Mucosa of descending colon (tissue), 3 donors: ENCODE data around the gene PIP5K1C. TPM values are rescaled to one million over a fixed set of nuclear protein-coding genes. Genes with fewer than 3 reads are reported as not detected.

Experiments
- ATAC-seq: fragments of 200-7000 bp; cut with Tn5 transposase; one replicate; pipeline ENCODE4 v1.9.1; 2020; ENCODE audit warnings: mild to moderate bottlenecking, moderate library complexity
- DNase-seq, 3 donors: peaks; one replicate each; pipeline ENCODE4 v3.0.0-alpha.2; 2020
- H3K36me3 ChIP-seq: fragments of 200-600 bp; one replicate; pipeline ENCODE4 v1.8.0; 2021; ENCODE audit warnings: low read depth, mild to moderate bottlenecking
- H3K4me1 ChIP-seq: fragments of 200-600 bp; one replicate; pipeline ENCODE4 v1.8.0; 2021; ENCODE audit warnings: low read depth, mild to moderate bottlenecking
- H3K4me3 ChIP-seq: fragments of 200-600 bp; one replicate; pipeline ENCODE4 v1.8.0; 2021; ENCODE audit warnings: mild to moderate bottlenecking
- H3K9me3 ChIP-seq: fragments of 200-600 bp; one replicate; pipeline ENCODE4 v1.8.0; 2021; ENCODE audit warnings: mild to moderate bottlenecking
- intact Hi-C, 2 donors: fragments of 100-400 bp; cut with DNase I in 1 of 2; cut with micrococcal nuclease in 1 of 2; formaldehyde crosslinking; loops; one replicate each; pipeline versions ENCODE4 v1.11.0 to v1.11.1; 2022; cut with DNase I, micrococcal nuclease
- long read RNA-seq, 2 donors: library from polyadenylated mRNA; unstranded; transcript quantifications; one replicate each; pipeline ENCODE4 v2.0.0, GENCODE V29; 2019 to 2021
- total RNA-seq, 3 donors: library from RNA; stranded (reverse); fragmentation: NEBNext Ultra II Directional in 2 of 3; extraction: Animal tissue kit (Norgen Biotek cat#: 25700) in 2 of 3; gene quantifications; one replicate each; pipeline versions ENCODE4 v1.2.1 to v1.2.4, GENCODE V29; 2021 to 2023
- TF ChIP-seq, protein P1 (sequence below): fragments of 200-600 bp; IDR thresholded peaks from one replicate; pipeline ENCODE4 v1.8.0; 2022; ENCODE audit warnings: antibody characterized with exemption, mild to moderate bottlenecking
- donor health status: DM: no; HTN: no; CAD: no; lungs with moderate emphysema.
- donor health status: DM: no; HTN: no; CAD: no.
- donor health status: DM: no; HTN: yes; CAD: no.

The PIP5K1C gene, protein sequence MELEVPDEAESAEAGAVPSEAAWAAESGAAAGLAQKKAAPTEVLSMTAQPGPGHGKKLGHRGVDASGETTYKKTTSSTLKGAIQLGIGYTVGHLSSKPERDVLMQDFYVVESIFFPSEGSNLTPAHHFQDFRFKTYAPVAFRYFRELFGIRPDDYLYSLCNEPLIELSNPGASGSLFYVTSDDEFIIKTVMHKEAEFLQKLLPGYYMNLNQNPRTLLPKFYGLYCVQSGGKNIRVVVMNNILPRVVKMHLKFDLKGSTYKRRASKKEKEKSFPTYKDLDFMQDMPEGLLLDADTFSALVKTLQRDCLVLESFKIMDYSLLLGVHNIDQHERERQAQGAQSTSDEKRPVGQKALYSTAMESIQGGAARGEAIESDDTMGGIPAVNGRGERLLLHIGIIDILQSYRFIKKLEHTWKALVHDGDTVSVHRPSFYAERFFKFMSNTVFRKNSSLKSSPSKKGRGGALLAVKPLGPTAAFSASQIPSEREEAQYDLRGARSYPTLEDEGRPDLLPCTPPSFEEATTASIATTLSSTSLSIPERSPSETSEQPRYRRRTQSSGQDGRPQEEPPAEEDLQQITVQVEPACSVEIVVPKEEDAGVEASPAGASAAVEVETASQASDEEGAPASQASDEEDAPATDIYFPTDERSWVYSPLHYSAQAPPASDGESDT
- total RNA-seq, result 10 to 100 TPM; 23.1 to 95.2 (median 23.2) TPM
- long read RNA-seq, donor 1, full-length matches to known transcripts, result 17 of 87 reads
- long read RNA-seq, donor 1, partial matches to known transcripts, result 33 of 87 reads
- long read RNA-seq, donor 1, other reads (novel, unspliced or antisense), result 37 of 87 reads
- long read RNA-seq, donor 2, partial matches to known transcripts, result 0 of 1 reads
- long read RNA-seq, donor 2, other reads (novel, unspliced or antisense), result 0 of 1 reads

DNA sequence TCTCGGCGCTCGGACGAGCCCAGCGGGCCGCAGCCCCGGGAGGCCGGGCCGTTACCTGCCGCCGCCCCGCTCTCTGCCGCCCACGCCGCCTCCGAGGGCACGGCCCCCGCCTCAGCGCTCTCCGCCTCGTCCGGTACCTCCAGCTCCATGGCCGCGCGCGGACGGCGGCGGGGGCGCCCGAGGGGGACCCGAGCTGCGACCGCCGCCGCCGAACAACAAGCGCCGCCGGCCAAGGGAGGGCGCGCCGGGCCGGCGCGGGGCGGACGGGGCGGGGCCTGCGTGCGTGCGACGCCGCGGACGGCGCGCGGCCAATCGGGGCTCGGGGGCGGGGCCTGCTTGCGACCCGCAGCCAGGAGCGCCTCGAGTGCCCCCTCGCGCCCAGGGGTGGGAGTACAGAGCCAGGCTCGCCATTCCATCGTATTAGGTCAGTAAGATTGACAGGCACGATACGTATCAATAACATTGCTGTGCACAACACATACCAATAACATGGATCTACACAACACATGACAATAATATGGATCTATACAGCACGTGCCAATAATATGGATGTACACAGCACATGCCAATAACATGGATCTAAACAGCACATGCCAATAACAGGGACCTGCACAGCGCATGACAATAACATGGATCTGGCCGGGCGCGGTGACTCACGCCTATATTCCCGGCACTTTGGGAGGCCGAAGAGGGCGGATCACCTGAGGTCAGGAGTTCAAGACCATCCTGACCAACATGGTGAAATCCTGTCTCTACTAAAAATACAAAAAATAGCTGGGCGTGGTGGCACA lies at the start of gene PIP5K1C:
TSS of gene PIP5K1C (minus strand) at position 227 of the 791 bp plus-strand sequence. CDS start at position 149, 78 bp downstream.
- TF ChIP-seq, protein P1, sequence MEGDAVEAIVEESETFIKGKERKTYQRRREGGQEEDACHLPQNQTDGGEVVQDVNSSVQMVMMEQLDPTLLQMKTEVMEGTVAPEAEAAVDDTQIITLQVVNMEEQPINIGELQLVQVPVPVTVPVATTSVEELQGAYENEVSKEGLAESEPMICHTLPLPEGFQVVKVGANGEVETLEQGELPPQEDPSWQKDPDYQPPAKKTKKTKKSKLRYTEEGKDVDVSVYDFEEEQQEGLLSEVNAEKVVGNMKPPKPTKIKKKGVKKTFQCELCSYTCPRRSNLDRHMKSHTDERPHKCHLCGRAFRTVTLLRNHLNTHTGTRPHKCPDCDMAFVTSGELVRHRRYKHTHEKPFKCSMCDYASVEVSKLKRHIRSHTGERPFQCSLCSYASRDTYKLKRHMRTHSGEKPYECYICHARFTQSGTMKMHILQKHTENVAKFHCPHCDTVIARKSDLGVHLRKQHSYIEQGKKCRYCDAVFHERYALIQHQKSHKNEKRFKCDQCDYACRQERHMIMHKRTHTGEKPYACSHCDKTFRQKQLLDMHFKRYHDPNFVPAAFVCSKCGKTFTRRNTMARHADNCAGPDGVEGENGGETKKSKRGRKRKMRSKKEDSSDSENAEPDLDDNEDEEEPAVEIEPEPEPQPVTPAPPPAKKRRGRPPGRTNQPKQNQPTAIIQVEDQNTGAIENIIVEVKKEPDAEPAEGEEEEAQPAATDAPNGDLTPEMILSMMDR, result peak; percentile 86
- intact Hi-C loops, result loop anchor here in 1 of 2 donors (5.0 kb wide), 1 partner anchor 33 kb away; no protein-coding TSS in a partner anchor
- ATAC-seq (peak; percentile 99), DNase-seq (peak; percentile 93 to 96 (median 95))
- Histone ChIP-seq H3K9me3 (no peaks in the 10 kb centered on the region), H3K4me1 (peaks cover 5% of the 10 kb centered on the region), H3K36me3 (no peaks in the 10 kb centered on the region), H3K4me3 (peak within 1 kb of the TSS; percentile 77)

DNA sequence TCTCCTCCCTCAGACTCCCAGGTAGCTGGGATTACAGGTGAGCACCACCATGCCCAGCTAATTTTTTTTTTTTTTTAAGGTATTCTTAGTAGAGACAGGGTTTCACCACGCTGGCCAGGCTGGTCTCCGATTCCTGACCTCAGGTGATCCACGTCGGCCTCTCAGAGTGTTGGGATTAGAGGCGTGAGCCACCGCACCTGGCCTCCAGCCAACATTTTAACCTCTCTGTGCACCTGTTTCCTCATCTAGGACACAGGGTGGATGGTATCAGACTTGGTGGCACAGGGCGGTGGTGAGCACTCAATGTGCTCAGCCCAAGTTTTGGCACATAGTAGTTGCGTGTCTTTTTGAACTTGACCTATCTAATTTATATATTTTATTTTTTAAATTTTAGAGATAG lies 48.7 kb upstream of the PIP5K1C start:
- DNase-seq (no peak), ATAC-seq (peak; percentile 30)
- intact Hi-C loops, result no loop called here
- peaks cover 2% of the 10 kb centered on the region for H3K36me3 ChIP-seq
- no peaks in the 10 kb centered on the region for H3K9me3 ChIP-seq
- H3K4me1 ChIP-seq, result no peaks in the 10 kb centered on the region
- TF ChIP-seq, protein P1, result no peak
- H3K4me3 ChIP-seq, result no peak overlapping the region

DNA sequence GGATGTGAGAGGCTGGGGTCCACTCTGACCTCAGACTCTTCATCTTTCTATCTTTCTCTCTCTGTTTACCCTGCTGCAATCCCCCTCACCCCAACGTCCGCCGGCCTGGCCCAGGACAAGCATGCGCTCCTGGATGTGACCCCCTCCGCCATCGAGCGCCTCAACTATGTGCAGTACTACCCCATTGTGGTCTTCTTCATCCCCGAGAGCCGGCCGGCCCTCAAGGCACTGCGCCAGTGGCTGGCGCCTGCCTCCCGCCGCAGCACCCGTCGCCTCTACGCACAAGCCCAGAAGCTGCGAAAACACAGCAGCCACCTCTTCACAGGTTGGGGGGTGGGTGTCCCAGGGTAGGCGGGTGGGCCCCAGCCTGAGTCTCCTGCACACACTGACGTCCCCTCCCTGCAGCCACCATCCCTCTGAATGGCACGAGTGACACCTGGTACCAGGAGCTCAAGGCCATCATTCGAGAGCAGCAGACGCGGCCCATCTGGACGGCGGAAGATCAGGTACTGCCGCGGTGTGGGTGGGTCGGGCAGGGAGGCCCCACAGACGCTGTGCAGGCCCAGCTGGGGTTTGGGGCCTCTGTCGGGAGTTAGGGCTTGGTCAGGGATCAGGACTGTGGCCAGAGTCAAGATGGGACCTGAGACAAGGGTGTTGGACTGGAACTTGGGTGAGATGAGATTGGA lies 46.2 kb upstream of the PIP5K1C start:
- TF ChIP-seq, protein P1, result no peak
- no peaks in the 10 kb centered on the region for H3K4me1 ChIP-seq
- H3K9me3 ChIP-seq, result no peaks in the 10 kb centered on the region
- no peak overlapping the region for H3K4me3 ChIP-seq
- ATAC-seq, result no peak
- intact Hi-C loops, result no loop called here
- H3K36me3 ChIP-seq, result peaks cover 2% of the 10 kb centered on the region
- DNase-seq, result no peak

DNA sequence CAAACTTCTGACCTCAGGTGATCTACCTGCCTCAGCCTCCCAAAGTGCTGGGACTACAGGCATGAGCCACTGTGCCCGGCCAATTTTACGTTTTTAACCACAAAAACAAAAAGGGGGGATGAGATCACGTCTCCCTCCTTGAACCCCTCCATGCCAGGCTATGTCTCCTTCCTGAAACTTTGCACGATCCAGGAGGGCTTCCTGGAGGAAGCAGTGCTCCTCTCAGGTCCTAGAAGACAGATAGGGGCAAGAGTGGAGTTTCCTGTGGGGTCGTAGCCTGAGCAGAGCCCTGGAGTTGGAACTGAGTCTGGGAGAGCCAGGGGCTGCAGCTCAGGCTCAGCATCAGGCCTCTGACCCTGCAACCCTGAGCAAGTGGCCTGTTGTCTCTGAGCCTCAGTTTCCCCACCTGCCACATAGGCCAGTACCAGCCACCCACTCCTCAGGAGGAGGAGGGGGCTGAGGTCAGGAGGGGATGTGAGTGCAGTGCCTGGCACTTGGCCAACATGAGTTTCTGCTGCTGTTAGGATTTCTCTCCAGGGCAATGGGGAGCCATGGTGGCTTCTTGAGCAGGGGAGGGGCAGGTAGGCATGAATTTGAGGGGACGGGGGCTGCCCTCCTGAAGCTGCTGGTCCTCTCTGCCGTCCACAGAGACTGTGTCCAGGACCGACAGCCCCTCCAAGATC lies 45.2 kb upstream of the PIP5K1C start:
- no peaks in the 10 kb centered on the region for H3K4me1 ChIP-seq
- intact Hi-C loops, result no loop called here
- no peak for DNase-seq
- no peak for ATAC-seq
- H3K36me3 ChIP-seq, result peaks cover 2% of the 10 kb centered on the region
- no peak overlapping the region for H3K4me3 ChIP-seq
- H3K9me3 ChIP-seq, result no peaks in the 10 kb centered on the region
- TF ChIP-seq, protein P1, result no peak
